HG03060 (cell line): ENCODE results near the gene CCNDBP1.

ENCODE experiments used
- ATAC-seq: cut with Tn5 transposase; IDR thresholded peaks from one replicate; pipeline ENCODE4 v1.9.1; 2021; ENCODE audit warnings: low read depth, moderate number of reproducible peaks; ENCODE audit not compliant: unreplicated experiment

Gene CCNDBP1

GRCh38 chr15:43241100-43241499 is 55.9 kb downstream of the CCNDBP1 start:
- no peak for ATAC-seq

- no peak for ATAC-seq
These were observed 57.4 kb downstream of the CCNDBP1 start for GRCh38 chr15:43242616-43243015.

GRCh38 chr15:43243020-43243645 is 57.9 kb downstream of the CCNDBP1 start:
- no peak for ATAC-seq

- ATAC-seq, result no peak
These were observed 58.9 kb downstream of the CCNDBP1 start for GRCh38 chr15:43244092-43244491.

- no peak for ATAC-seq
These were observed 61.1 kb downstream of the CCNDBP1 start for GRCh38 chr15:43246261-43246774.
